Stimulated activated CD8-positive, alpha-beta memory T cell treated with anti-CD3 and anti-CD28 coated beads, Interleukin-15, amount 100 ng/mL, for 24 hours (primary cell): ENCODE results near the gene PTPRM.
"Not testable (repeated sequence)": the region's sequence is repeated elsewhere in the genome, so short reads cannot be mapped to it uniquely, and the experiment has no call there.

Source experiments
- DNase-seq: peaks from one replicate; pipeline ENCODE4 v3.0.0-alpha.2; 2020; ENCODE audit warnings: low read depth

PTPRM gene

GRCh38 chr18:7727361-7728076, 160.4 kb downstream of the PTPRM start:
- no peak for DNase-seq

GRCh38 chr18:7728297-7728696, 161.2 kb downstream of the PTPRM start:
- DNase-seq, result no peak

GRCh38 chr18:7729868-7730267, 162.8 kb downstream of the PTPRM start:
- DNase-seq, result no peak

GRCh38 chr18:7730682-7731081, 163.6 kb downstream of the PTPRM start:
- no peak for DNase-seq

- DNase-seq, result no peak
These were observed 166.5 kb downstream of the PTPRM start for GRCh38 chr18:7733642-7734041.

GRCh38 chr18:7735196-7735595, 168.1 kb downstream of the PTPRM start:
- DNase-seq, result no peak

GRCh38 chr18:7735626-7736175, 168.6 kb downstream of the PTPRM start:
- DNase-seq, result no peak

- DNase-seq, result not testable (repeated sequence)
These were observed 169.4 kb downstream of the PTPRM start for GRCh38 chr18:7736526-7736925.

- DNase-seq, result no peak
These were observed 170.4 kb downstream of the PTPRM start for GRCh38 chr18:7737550-7737949.

GRCh38 chr18:7740821-7741220, 173.7 kb downstream of the PTPRM start:
- no peak for DNase-seq

GRCh38 chr18:7741640-7742039, 174.5 kb downstream of the PTPRM start:
- no peak for DNase-seq

- DNase-seq, result no peak
These were observed 175.1 kb downstream of the PTPRM start for GRCh38 chr18:7742224-7742623.

GRCh38 chr18:7743256-7743655, 176.1 kb downstream of the PTPRM start:
- DNase-seq, result no peak

- DNase-seq, result no peak
These were observed 179.0 kb downstream of the PTPRM start for GRCh38 chr18:7746106-7746505.

- DNase-seq, result no peak
These were observed 181.3 kb downstream of the PTPRM start for GRCh38 chr18:7748251-7749007.

- no peak for DNase-seq
These were observed 181.9 kb downstream of the PTPRM start for GRCh38 chr18:7749008-7749405.

GRCh38 chr18:7749510-7749981, 182.4 kb downstream of the PTPRM start:
- DNase-seq, result no peak

- no peak for DNase-seq
These were observed 183.1 kb downstream of the PTPRM start for GRCh38 chr18:7750095-7750663.

- no peak for DNase-seq
These were observed 183.8 kb downstream of the PTPRM start for GRCh38 chr18:7750966-7751365.

GRCh38 chr18:7754258-7754657, 187.1 kb downstream of the PTPRM start:
- no peak for DNase-seq

GRCh38 chr18:7754725-7755181, 187.6 kb downstream of the PTPRM start:
- no peak for DNase-seq

- no peak for DNase-seq
These were observed 188.8 kb downstream of the PTPRM start for GRCh38 chr18:7755753-7756475.
